ENCODE data around the gene PROZ.
A peak's percentile ranks its signal among the peaks of the same experiment; 100 is the strongest.

Gene PROZ

DNA sequence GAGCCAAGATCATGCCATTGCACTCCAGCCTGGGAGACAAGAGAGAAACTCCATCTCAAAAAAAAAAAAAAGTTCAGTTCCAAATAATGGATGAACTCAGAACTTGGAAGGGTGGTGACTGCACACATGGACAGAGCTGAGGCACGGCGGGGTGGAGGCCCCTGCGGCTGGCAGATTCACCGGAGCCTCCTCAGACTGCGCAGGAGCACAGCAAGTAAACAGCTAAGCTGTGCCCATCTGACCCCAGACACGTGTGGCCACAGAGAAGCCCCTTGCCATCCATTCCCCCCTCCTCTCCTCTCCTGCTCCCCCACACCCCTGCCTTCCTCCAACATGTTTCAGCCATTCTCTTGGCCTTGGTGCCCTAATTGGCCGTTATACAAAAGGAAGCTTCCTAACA is 15.6 kb upstream of the PROZ start:
- no peak for DNase-seq

DNA sequence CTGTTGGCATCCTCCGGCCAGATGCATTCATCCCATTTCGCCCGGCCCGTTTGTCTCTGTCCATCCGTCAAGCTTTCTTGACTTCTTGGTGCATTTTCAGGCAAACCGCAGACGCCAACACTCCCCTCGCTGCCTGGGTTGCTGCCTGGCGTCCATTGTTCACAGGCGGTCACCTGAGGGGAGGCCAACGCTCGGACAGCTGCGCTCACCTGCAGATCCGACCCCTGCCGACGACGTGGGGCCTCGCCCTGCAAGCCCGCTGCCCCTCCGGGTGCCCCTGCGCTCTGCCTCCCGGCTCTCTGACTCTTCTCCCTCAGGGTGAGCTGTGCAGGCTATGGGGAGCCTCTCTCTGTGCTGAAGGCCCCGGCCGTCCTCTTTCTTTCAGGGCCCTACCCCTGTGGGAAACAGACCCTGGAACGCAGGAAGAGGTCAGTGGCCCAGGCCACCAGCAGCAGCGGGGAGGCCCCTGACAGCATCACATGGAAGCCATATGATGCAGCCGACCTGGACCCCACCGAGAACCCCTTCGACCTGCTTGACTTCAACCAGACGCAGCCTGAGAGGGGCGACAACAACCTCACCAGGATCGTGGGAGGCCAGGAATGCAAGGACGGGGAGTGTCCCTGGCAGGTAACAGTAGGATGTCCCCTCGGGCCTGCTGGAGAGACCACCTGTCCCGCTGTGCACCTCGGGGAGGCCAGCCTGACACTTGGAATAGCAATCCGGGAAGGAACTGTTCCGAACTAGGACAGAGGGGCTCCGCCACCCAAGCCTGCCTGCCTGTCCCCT is 14.8 kb upstream of the PROZ start:
- DNase-seq = no peak

DNA sequence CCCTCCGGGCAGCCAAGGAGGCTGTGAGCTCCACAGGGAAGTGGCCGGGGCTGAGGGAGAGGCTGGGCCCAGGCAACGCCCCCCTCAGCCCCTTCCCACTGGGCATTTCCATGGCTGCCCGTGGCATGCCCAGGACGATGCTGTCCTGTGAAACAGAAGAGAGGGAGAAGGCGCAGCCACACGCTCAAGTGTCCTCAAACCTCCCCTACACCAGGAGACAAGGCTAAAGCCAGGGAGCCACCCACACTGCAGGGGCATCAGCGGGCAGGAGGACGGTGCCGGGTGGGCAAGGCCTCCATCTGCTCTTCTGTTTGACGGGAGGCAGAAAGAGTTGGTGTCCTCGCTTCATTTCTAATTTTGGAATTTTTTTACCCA is 14.2 kb upstream of the PROZ start:
- DNase-seq = no peak

DNA sequence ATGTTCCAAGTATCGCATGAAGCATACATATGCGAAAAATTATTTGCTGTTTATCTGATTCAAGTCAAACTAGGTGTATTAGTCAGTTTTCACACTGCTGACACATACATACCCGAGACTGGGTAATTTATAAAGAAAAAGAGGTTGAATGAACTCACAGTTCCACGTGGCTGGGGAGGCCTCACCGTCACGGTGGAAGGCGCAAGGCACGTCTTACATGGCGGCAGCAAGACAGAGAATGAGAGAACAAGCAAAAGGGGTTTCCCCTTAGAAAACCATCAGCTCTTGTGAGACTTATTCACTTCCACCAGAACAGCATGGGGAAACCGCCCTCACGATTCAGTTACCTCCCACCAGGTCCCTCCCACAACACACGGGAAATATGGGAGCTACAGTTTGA is 13.0 kb upstream of the PROZ start:
- no peak for DNase-seq

GRCh38 chr13:113145911-113146598 is 12.4 kb upstream of the PROZ start:
- no peak for DNase-seq

GRCh38 chr13:113146750-113147149 is 11.7 kb upstream of the PROZ start:
- no peak for DNase-seq

DNA sequence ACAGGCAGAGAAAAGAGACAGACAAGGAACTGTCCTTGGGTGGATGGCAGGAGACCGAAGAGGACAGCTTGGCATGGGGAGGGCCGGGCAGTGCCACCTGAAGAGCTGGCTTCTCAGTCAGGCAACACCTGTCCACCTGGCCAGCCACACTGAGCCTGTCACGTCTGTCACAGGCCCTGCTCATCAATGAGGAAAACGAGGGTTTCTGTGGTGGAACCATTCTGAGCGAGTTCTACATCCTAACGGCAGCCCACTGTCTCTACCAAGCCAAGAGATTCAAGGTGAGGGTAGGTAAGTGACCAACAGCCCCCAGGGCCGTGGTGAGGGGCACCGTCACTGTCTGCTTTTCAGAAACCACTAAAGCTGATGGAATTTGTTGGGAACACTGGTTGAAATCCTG is 11.2 kb upstream of the PROZ start:
- no peak for DNase-seq

GRCh38 chr13:113148407-113148806 is 10.0 kb upstream of the PROZ start:
- DNase-seq = no peak

GRCh38 chr13:113148940-113149503 is 9.4 kb upstream of the PROZ start:
- no peak for DNase-seq

- no peak for DNase-seq
These were observed 8.5 kb upstream of the PROZ start for GRCh38 chr13:113149711-113150549.

GRCh38 chr13:113150550-113151365 is 7.7 kb upstream of the PROZ start:
- DNase-seq = no peak

DNA sequence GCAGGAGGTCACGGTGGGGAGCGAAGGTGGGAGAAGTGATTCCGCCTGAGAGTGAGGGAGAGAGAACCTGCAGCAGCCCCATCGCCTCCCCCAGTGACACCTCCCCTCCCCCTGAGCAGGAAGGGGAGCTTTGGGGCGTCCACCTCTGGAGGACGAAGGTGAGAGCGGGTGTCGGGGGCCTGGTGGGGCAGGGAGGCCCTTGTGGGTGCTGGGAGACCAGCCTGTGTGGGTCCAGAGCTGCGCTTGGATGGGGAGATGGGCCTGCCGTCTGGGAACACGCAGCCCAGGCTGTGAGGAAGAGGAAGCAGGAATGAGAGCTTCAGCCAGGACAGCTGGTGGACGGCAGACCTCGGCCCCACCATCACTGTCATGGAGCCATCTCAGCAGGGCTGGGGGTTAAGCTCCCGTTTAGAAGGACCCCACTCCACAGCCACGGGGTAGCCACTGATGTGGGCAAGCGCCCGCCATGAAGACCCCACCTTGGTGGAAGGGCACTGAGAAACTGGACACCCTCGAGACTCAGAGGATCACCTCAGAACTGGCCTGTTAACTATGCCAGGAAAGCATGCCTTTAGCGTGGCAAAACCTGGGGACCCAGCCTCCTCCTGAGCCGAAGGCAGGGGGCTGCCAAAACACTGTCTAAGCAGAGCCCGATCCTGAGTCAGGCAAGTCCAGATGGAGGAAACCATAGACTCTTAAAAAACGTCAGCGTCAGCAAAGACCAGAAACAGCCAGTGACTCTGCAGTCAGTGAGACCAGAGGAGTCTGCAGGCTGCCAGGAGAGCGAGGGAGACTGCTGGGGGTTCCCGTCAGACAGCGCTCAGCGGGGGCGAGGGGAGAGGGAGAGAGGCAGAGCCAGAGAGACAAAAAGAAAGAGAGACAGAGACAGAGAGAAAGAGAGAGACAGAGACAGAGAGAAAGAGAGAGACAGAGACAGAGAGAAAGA is 6.4 kb upstream of the PROZ start:
- DNase-seq = no peak

- DNase-seq = no peak
These were observed 5.8 kb upstream of the PROZ start for GRCh38 chr13:113152691-113152983.

DNA sequence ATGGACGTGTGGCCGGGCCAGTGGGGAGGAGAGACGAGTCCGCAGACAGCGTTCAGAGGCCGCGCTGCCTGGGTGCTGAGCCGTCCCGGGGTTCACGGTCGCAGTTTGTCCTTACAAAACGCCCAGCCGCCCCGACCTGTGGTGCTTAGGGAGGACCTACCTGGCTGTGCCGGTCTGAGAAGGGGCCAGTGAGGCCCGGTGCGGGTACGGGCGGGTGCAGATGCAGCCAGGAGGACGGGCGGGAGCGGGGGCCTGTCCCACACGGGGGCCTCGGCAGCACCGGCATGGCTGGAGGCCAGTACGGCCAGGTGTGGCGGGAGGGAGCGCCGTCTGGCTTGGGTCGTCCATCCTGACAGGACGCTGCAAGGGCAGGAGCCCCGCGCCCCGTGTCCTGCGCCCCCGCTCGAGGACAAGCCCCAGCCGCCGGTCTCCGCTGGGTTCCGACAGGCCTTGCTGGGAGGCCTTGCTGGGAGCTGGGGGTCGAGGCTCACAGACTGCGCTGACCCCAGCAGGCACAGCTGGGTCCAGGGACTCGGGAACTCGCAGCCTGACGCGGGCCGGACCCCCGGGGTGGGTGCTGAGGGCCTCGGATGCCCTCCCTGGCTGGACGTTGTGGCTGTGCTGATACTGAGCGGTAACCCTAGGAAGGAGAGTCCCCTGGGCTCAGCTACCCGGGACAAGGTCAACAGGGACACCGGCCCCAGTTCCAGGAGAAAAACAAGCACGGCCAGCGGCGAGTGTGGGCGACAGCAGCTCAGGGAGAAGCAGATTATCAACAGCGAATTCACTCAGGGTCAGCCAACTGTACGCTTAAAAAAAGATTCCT is 5.3 kb upstream of the PROZ start:
- peak; percentile 49 for DNase-seq

- DNase-seq = peak; percentile 77
These were observed 4.4 kb upstream of the PROZ start for GRCh38 chr13:113153810-113154748.

- DNase-seq = no peak
These were observed 3.2 kb upstream of the PROZ start for GRCh38 chr13:113155201-113155600.

DNA sequence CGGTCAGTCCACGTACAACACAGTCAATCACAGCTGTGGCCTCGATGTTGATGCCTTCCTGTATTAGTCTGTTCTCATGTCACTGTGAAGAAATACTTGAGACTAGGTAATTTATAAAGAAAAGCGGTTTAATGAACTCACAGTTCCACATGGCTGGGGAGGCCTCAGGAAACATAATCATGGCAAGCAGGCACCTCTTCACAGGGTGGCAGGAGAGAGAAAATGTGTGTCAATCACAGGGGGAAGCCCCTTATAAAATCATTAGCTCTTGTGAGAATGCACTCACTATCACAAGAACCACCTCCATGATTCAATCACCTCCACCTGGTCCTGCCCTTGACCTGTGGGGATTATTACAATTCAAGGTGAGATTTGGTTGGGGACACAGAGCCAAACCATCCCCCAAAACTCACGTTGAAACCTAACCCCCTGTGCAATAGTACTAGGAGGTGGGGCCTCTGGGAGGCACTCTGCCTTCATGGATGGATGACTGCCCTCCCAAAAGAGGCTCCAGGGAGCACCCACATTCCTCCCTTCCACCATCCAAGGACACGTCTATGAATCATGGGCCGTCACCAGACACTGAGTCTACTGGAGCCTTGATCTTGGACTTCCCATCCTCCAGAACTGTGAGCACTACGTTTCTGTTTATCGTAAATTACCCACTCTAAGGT is 2.3 kb upstream of the PROZ start:
- no peak for DNase-seq

DNA sequence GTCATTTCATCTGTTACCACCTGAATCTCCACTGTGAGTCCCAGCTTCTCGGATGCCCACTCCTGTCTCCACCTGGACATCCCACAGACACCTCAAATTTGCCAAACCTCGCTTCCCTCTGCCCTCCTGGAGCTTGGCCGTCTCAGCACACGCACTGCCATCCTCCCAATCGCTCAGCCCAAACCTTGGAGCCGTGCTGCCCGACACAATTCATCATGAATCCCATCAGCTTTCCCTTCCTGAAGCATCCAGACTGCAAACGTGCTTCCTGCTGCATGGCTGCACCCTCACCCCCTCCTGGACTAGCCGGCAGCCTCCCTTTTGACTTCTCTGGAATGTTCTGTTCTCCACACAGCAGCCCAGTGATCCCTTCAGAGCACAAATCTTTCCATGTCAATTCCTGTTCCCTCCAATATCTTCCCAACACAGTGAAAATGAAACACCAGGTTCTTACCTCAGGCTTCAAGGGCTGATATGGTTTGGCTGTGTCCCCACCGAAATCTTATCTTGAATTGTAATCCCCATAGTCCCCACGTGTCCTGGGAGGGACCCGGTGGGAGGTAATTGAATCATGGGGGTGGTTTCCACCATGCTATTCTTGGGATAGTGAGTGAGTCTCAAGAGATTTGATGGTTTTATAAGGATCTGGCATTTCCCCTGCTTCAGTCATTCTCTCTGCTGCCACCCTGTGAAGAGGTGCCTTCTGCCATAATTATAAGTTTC is 1.1 kb upstream of the PROZ start:
- DNase-seq = no peak

Data from NCI-H1105 treated with DMSO at 0.1 percent for 48 hours (cell line).